Osteocyte (in vitro differentiated cells): Measurements from ENCODE around the gene TEAD2. TPM values are rescaled to one million over a fixed set of nuclear protein-coding genes. Genes with fewer than 3 reads are reported as not detected.

Experiments used
- DNase-seq: peaks from one replicate; pipeline ENCODE4 v3.0.0; 2021; ENCODE audit warnings: mixed read lengths; ENCODE audit not compliant: unreplicated experiment; ENCODE audit errors: extremely low spot score
- H3K27ac Mint-ChIP-seq: one replicate; pipeline ENCODE4 v1.8.0; 2021; ENCODE audit warnings: mild to moderate bottlenecking, mixed read lengths; ENCODE audit not compliant: unreplicated experiment
- H3K27me3 Mint-ChIP-seq: one replicate; pipeline ENCODE4 v1.8.0; 2021; ENCODE audit warnings: mixed read lengths; ENCODE audit not compliant: unreplicated experiment
- H3K36me3 Mint-ChIP-seq: one replicate; pipeline ENCODE4 v1.8.0; 2021; ENCODE audit warnings: mixed read lengths; ENCODE audit not compliant: unreplicated experiment
- H3K4me1 Mint-ChIP-seq: one replicate; pipeline ENCODE4 v1.8.0; 2021; ENCODE audit warnings: mixed read lengths; ENCODE audit not compliant: unreplicated experiment
- H3K4me3 Mint-ChIP-seq: one replicate; pipeline ENCODE4 v1.8.0; 2021; ENCODE audit warnings: mild to moderate bottlenecking, moderate library complexity, mixed read lengths; ENCODE audit not compliant: unreplicated experiment
- H3K9me3 Mint-ChIP-seq: one replicate; pipeline ENCODE4 v1.8.0; 2021; ENCODE audit warnings: mixed read lengths; ENCODE audit not compliant: unreplicated experiment
- CTCF ChIP-seq: fragments of 200-600 bp; sonication (generic); IDR thresholded peaks from 2 replicates; pipeline ENCODE4 v1.5.0; 2021; ENCODE audit warnings: antibody characterized with exemption, mild to moderate bottlenecking, moderate library complexity
- total RNA-seq: library from RNA; stranded (reverse); gene quantifications from 2 replicates; pipeline ENCODE4 v1.2.1, GENCODE V29; 2021

TEAD2 gene
- total RNA-seq, 1 donor from 2014 or later: 98.0 TPM

- no peaks in the 10 kb centered on the region for H3K36me3 Mint-ChIP-seq
Observed at GRCh38 chr19:49407482-49408015, 45.3 kb upstream of the TEAD2 start.

GRCh38 chr19:49407079-49407478 is 44.9 kb upstream of the TEAD2 start:
- Mint-ChIP-seq H3K27ac (no peak overlapping the region), H3K4me3 (no peak overlapping the region), H3K4me1 (peaks cover 14% of the 10 kb centered on the region), H3K27me3 (peaks cover 15% of the 10 kb centered on the region), H3K9me3 (no peaks in the 10 kb centered on the region), H3K36me3 (no peaks in the 10 kb centered on the region)
- no peak for DNase-seq
- TF ChIP-seq CTCF: no peak

More at GRCh38 chr19:49407482-49408015, 45.3 kb upstream of the TEAD2 start:
- no peak overlapping the region for H3K27ac Mint-ChIP-seq
- peaks cover 15% of the 10 kb centered on the region for H3K27me3 Mint-ChIP-seq
- H3K9me3 Mint-ChIP-seq: no peaks in the 10 kb centered on the region
- no peak overlapping the region for H3K4me3 Mint-ChIP-seq
- no peak for DNase-seq
- TF ChIP-seq CTCF: no peak
- peaks cover 14% of the 10 kb centered on the region for H3K4me1 Mint-ChIP-seq

- H3K36me3 Mint-ChIP-seq: no peaks in the 10 kb centered on the region
- H3K27ac Mint-ChIP-seq: peak overlapping the region; percentile 56
- DNase-seq: no peak
- H3K9me3 Mint-ChIP-seq: no peaks in the 10 kb centered on the region
- no peak for TF ChIP-seq CTCF
- peak overlapping the region; percentile 7 for H3K4me3 Mint-ChIP-seq
- H3K4me1 Mint-ChIP-seq: peaks cover 19% of the 10 kb centered on the region
- H3K27me3 Mint-ChIP-seq: peaks cover 11% of the 10 kb centered on the region
Observed at GRCh38 chr19:49403404-49404187, 41.4 kb upstream of the TEAD2 start.

GRCh38 chr19:49400029-49400428 is 37.8 kb upstream of the TEAD2 start:
- H3K9me3 Mint-ChIP-seq: no peaks in the 10 kb centered on the region
- no peak overlapping the region for H3K4me3 Mint-ChIP-seq
- H3K27ac Mint-ChIP-seq: no peak overlapping the region
- no peak for TF ChIP-seq CTCF
- H3K27me3 Mint-ChIP-seq: peaks cover 9% of the 10 kb centered on the region
- peaks cover 19% of the 10 kb centered on the region for H3K4me1 Mint-ChIP-seq
- no peak for DNase-seq
- H3K36me3 Mint-ChIP-seq: no peaks in the 10 kb centered on the region

GRCh38 chr19:49398931-49399330 is 36.7 kb upstream of the TEAD2 start:
- DNase-seq: no peak
- Mint-ChIP-seq H3K4me1 (peaks cover 13% of the 10 kb centered on the region), H3K4me3 (no peak overlapping the region), H3K27ac (no peak overlapping the region), H3K9me3 (no peaks in the 10 kb centered on the region), H3K36me3 (no peaks in the 10 kb centered on the region), H3K27me3 (peaks cover 9% of the 10 kb centered on the region)
- no peak for TF ChIP-seq CTCF
